Stimulated activated CD8-positive, alpha-beta memory T cell treated with anti-CD3 and anti-CD28 coated beads, Interleukin-15, amount 100 ng/mL, for 24 hours (primary cell): ENCODE results near the gene VWA3A.
"Not testable (repeated sequence)": the region's sequence is repeated elsewhere in the genome, so short reads cannot be mapped to it uniquely, and the experiment has no call there.

ENCODE experiments used
- DNase-seq: peaks from one replicate; pipeline ENCODE4 v3.0.0-alpha.2; 2020; ENCODE audit warnings: low read depth

Gene VWA3A

GRCh38 chr16:22092143-22092933 lies at the start of gene VWA3A:
Gene VWA3A, plus strand, starts transcription at chr16:22092541. Its CDS starts 97 bp downstream, at chr16:22092638.
- no peak for DNase-seq

DNA sequence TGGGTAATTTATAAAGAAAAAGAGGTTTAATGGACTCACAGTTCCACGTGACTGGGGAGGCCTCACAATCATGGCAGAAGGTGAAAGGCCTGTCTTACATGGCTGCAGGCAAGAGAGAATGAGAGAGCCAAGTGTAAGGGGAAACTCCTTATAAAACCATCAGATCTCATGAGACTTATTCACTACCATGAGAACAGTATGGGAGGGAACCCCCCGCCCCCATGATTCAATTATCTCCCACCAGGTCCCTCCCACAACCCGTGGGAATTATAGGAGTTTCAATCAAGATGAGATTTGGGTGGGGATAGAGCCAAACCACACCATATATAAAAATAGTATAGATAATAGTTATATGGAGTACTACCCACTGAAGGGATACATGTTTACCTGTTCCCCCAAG lies 48.5 kb upstream of the VWA3A start:
- DNase-seq = not testable (repeated sequence)

DNA sequence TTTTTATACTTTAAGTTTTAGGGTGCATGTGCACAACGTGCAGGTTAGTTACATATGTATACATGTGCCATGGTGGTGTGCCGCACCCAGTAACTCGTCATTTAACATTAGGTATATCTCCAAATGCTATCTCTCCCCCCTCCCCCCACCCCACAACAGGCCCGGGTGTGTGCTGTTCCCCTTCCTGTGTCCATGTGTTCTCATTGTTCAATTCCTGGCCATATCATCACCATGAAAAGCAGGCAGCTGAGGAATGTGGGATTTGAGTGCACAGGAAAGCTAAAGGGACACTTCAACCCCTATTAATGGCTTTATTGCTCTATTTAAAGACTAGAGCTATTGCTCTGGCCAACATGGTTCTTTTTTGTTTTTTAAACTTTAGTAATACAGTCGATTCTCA lies 46.5 kb upstream of the VWA3A start:
- DNase-seq = not testable (repeated sequence)

GRCh38 chr16:22050963-22051362 lies 41.4 kb upstream of the VWA3A start:
- DNase-seq = no peak

GRCh38 chr16:22052980-22053379 lies 39.4 kb upstream of the VWA3A start:
- no peak for DNase-seq

GRCh38 chr16:22053921-22054341 lies 38.4 kb upstream of the VWA3A start:
- DNase-seq = no peak

DNA sequence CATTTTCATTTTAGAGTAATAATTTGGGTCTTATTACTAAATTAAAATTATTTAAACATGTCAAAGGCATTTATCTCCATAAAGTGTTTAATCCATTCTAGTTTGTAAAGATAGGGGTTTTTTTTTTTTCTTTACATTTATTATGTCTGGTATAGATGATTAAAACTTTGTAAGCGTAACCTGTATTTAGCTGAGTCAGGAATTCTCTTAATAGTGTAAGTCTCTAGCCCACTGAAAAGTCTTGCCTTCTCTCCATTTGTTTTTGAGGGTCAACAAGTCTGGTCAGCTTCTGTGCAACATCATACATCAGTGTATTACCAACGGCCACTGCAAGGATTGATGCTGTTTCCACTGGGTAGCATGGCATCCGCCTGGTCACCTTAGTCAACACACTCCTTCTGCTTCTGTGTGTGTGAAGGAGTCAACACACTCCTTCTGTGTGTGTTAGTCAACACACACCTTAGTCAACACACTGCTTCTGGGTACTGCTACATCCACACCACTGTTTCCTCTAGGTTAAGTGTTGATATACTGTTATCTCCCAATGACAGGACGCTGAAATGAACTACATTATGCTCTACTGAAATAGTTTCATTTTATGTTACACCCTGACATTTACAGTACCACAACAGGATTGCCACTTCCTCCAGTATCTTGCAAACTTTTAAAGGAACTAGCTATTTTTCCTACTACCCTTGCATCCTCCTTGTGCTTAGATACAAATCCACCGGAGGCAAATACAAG lies 37.3 kb upstream of the VWA3A start:
- DNase-seq = no peak

DNA sequence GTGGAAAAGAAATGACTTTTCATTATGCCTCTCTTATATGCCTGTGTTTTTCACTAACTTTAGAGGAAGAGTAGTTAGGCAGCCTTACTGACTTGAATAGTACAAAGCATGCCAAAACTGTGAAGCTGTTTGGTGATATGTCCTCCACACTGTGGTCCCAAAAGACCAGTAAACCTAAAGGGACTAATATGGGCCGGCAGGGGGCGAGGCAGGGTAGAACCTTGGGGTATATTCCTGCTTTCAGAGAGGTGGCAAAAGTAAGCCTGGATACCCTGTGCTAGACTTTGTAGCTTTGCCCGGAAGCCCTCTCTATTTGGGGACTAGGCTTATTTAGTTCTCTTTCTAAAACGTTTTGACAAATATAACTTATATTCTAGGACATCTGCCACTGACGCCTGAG lies 36.5 kb upstream of the VWA3A start:
- no peak for DNase-seq

- no peak for DNase-seq
Measured at GRCh38 chr16:22063888-22064467, 28.4 kb upstream of the VWA3A start.

DNA sequence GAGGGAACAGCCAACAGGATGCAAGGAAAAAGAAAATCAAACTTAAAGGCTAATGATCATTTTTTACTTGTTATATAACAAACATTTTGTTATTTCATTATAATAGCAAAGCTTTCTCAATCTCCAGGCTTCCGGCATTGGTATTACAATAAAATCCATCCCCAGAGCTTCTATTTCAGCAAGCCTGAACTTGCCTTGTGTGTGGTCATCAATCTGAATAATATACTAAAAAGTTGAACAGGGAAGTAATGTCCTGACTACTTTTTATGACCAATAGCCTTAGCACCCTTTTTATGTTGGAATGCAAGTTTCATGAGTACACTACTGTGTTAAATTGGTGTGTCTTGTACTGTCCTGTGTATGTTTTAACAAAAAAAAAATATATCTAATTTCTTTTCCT lies 27.1 kb upstream of the VWA3A start:
- no peak for DNase-seq

- DNase-seq = no peak
Measured at GRCh38 chr16:22070361-22071330, 21.7 kb upstream of the VWA3A start.

- DNase-seq = no peak
Measured at GRCh38 chr16:22071331-22071910, 20.9 kb upstream of the VWA3A start.

GRCh38 chr16:22073350-22073749 lies 19.0 kb upstream of the VWA3A start:
- DNase-seq = no peak

- no peak for DNase-seq
Measured at GRCh38 chr16:22075043-22075757, 17.1 kb upstream of the VWA3A start.

DNA sequence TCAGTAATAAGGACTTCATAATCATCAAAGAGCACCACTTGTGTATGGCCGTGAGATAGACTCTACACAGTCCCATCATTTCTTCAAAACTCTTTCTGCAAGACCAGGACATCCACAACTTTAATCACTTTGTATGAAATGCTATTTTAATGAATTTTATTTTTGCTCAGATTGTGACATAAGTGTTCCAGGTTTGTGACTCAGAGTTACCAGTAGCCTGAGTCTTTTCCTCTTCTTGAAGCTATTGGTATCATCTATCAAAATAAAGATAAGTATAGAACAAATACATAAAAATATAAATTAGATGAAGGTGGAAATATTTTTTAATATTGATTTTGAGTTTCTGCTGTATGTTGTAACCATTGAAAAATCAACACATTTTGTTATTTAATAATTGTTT lies 16.6 kb upstream of the VWA3A start:
- no peak for DNase-seq

DNA sequence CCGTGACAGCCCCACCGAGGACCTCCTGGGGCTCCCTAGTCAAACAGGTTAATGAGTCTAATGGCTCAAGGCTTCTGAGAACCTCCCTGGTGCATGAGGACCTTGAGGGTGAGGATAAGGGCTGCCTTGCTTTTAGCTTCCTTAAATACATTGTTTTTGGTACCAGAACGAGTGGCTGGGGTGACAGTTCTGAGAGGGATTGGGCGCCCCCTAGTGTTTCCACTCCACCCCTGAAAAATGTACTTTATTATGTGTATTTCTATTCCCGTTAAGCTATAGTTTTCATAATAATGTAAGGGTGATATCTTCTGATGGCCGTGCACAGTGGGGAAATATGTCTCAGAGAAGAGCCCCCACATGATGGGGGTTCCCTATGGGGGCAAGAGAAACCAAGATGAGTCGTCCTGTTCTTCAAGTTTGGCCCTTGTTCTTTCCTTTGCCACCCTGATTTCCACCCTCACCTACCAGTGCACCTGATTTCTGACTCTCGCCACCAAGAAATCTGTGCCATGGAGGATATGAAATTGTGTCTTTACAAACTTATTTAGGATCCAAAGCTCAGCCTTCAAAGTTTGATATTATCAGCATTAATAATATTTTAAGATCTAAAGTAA lies 14.5 kb upstream of the VWA3A start:
- peak; percentile 45 for DNase-seq

DNA sequence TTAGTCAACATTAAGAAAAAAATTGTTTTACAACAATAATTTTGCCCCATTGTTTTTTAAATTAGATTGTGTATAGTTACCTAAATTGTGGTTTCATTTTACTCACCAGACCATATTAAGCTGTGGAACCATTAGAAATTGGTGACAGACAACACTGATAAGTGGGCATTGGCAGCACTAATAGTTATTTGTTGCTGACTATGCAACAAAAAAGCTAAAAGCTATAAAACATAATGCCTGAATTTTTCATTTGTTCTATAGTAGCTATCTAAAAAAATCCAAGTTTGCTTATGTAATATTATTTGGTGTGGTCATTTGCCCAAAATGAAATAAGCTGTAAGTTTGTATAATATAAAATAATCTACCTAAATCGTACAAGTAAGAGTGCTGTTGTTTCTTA lies 13.7 kb upstream of the VWA3A start:
- no peak for DNase-seq

GRCh38 chr16:22081050-22081449 lies 11.3 kb upstream of the VWA3A start:
- no peak for DNase-seq

GRCh38 chr16:22086440-22086839 lies 5.9 kb upstream of the VWA3A start:
- no peak for DNase-seq

DNA sequence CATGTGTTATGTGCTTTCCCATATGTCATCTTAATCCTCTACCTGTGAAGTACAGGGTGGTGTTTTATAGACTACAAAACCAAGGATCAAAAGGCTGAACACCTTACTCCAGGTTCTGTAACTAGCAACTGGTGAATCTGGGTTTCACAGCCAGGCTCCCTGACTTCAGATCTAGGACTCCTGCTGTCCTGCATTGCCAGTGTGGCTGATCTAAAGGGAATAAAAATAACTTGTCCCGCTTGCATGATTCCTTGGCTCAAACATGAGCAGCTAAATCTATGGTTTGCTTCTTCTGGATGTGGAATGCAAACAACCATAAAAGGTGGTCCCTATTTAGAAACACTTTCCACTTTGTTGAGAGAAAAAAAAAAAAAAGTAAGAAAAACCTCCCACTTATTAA lies 3.7 kb upstream of the VWA3A start:
- no peak for DNase-seq
